NB4 (cell line): ENCODE results near the gene IL32.
A peak's percentile ranks its signal among the peaks of the same experiment; 100 is the strongest.

Source experiments
- DNase-seq: peaks from one replicate; pipeline ENCODE4 v3.0.0; 2010; ENCODE audit warnings: low read depth
- H3K4me3 ChIP-seq: one replicate; pipeline ENCODE4 v1.5.1; 2011; ENCODE audit warnings: mild to moderate bottlenecking, low read depth, low read length, moderate library complexity
- CTCF ChIP-seq: IDR thresholded peaks from one replicate; pipeline ENCODE4 v1.5.1; 2012; ENCODE audit warnings: low read depth, low read length
- MAX ChIP-seq: IDR thresholded peaks from 2 replicates; pipeline ENCODE4 v1.6.1; 2011; ENCODE audit warnings: low read depth, low read length
- MYC ChIP-seq: IDR thresholded peaks from 2 replicates; pipeline ENCODE4 v1.6.1; 2011; ENCODE audit warnings: low read depth, low read length
- POLR2A ChIP-seq: IDR thresholded peaks from 2 replicates; pipeline ENCODE4 v1.6.1; 2011; ENCODE audit warnings: mild to moderate bottlenecking; ENCODE audit not compliant: insufficient read length; ENCODE audit errors: extremely low read depth

IL32 gene

GRCh38 chr16:3023669-3024478 lies 41.6 kb upstream of the IL32 start, which contains the start of the genes HCFC1R1 and THOC6:
TSS of gene HCFC1R1 (minus strand) at chr16:3023942. CDS start at chr16:3023941, 1 bp downstream.
TSS of gene THOC6 (plus strand) at chr16:3024035. CDS start at chr16:3024327, 292 bp downstream.
- peak; percentile 79 for TF ChIP-seq POLR2A
- no peak for TF ChIP-seq CTCF
- TF ChIP-seq MYC = peak; percentile 89
- TF ChIP-seq MAX = peak; percentile 77
- DNase-seq = peak; percentile 98
- peak within 1 kb of the TSS; percentile 71 for H3K4me3 ChIP-seq

- TF ChIP-seq MAX (no peak), POLR2A (no peak)
- DNase-seq = no peak
- peak overlapping the region; percentile 71 for H3K4me3 ChIP-seq
Observed at GRCh38 chr16:3025032-3026002, 40.1 kb upstream of the IL32 start.

GRCh38 chr16:3026003-3026378 lies 39.4 kb upstream of the IL32 start:
- no peak for DNase-seq
- TF ChIP-seq MYC (no peak), CTCF (no peak), POLR2A (no peak), MAX (no peak)
- H3K4me3 ChIP-seq = no peak overlapping the region

- DNase-seq = no peak
- no peak overlapping the region for H3K4me3 ChIP-seq
- TF ChIP-seq MAX = no peak
- TF ChIP-seq MYC = no peak
- no peak for TF ChIP-seq CTCF
- TF ChIP-seq POLR2A = no peak
Observed at GRCh38 chr16:3026609-3027488, 38.6 kb upstream of the IL32 start.

GRCh38 chr16:3027489-3027795 lies 38.0 kb upstream of the IL32 start:
- TF ChIP-seq POLR2A (no peak), CTCF (no peak), MAX (no peak), MYC (no peak)
- no peak overlapping the region for H3K4me3 ChIP-seq
- no peak for DNase-seq
